Hematopoietic multipotent progenitor cell treated with erythropoietin and hydrocortisone succinate and interleukin-3 and kit ligand, for 6 days (in vitro differentiated cells): Measurements from ENCODE around the gene PSG3.
"Not testable (repeated sequence)": the region's sequence is repeated elsewhere in the genome, so short reads cannot be mapped to it uniquely, and the experiment has no call there.

Experiments used
- DNase-seq: peaks from one replicate; pipeline ENCODE4 v3.0.0-alpha.2; 2015

PSG3 gene

DNA sequence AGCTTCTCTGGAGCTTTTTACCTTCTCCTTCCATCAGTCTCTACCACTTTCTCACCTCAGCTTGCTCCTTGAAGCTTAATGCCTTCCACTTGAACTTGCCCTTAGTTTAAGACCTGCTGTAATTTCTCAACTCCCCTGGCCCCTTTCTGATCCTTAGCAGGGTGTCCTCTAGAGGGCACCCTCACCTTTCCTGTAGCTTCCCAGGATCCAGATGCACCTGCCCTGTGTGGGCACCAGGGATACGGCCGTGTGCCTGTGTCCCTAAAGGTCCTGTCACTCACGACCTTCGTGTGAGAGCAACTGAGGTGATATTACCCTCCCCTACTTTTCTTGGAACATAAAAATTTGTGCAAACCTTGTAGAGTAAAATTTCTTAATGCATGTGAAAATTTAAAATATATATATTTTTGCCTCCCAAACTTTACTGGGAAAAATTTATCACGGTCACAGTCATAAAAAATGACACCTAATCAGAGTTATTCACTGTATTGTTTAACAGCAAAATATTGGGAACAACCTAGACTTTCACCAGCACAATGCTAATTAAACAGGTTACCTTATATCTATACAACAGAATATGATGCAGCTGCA lies 46.4 kb downstream of the PSG3 start:
- DNase-seq: peak; percentile 48

DNA sequence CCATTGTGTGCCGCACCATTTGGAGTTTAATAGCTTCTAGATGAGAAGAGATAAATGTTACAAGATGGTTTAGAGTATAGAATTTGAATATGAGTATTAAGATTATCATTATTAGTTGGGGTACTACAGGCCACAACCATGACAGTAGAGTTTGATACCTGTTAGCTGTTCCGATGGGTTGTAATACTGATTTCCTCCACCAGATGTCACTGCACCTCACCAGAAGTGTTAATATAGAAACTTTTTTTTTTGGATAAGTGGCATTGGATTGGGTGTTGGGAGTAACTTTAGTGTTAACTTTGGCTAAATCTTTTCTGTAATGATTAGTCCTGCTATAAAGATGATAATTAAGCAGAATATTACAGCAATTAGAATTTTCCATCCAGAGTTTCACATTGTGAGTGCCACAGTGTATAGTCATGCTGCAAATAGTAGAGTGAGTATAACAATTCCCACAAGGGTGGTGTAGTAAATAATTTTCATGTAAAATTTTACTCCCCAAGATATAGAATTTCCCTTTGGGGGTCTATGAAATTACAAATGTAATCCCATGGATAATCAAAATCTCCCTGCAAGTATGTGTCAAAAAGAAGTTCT lies 56.3 kb downstream of the PSG3 start:
- DNase-seq: peak; percentile 58

DNA sequence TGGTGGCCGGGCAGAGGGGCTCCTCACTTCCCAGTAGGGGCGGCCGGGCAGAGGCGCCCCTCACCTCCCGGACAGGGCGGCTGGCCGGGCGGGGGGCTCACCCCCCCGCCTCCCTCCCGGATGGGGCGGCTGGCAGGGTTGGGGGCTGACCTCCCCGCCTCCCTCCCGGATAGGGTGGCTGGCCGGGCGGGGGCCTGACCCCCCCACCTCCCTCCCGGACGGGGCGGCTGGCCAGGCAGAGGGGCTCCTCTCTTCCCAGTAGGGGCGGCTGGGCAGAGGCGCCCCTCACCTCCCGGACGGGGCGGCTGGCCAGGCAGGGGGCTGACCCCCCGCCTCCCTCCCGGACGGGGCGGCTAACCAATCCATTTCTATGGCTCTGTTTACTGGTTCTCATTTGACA lies 64.0 kb downstream of the PSG3 start:
- DNase-seq: not testable (repeated sequence)

DNA sequence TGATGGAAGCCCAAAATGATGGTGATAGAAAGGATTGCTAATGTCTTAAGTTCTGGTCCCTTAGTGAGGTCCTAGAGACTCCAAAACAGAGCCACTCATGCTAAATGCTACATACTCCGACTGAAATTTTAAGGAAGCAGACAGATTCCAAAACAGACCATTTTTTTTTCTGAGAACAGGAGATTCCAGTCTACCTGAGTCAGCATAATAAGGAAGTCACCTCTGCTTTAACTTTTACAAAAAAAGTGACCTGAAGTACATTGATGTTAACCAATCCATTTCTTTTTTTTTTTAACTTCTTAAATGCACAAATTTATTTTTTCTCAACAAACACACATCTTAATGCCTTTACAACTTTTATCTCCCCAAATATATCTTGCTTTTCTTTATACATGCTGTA lies 65.7 kb downstream of the PSG3 start:
- DNase-seq: not testable (repeated sequence)
